ENCODE measurements around the gene WIZ. TPM values are rescaled to one million over a fixed set of nuclear protein-coding genes. Genes with fewer than 3 reads are reported as not detected.

Gene WIZ
- total RNA-seq, 4 donors from 2014 or later: 17.4 to 41.8 (median 33.6) TPM

- ATAC-seq (ENCODE audit: low FRiP score) (no peak), DNase-seq (ENCODE audit: low spot score) (no peak)
- no peak for TF ChIP-seq CTCF (IDR thresholded peaks at IDR 0.05)
Observed at GRCh38 chr19:15432018-15432494, 17.7 kb downstream of the WIZ start.

- DNase-seq (ENCODE audit: low spot score) (no peak), ATAC-seq (ENCODE audit: low FRiP score) (no peak)
- no peak for TF ChIP-seq CTCF (IDR thresholded peaks at IDR 0.05)
Observed at GRCh38 chr19:15431396-15432017, 18.2 kb downstream of the WIZ start.

- no peak for ATAC-seq (ENCODE audit: low FRiP score)
- no peak for DNase-seq (ENCODE audit: low spot score)
- no peak for TF ChIP-seq CTCF (IDR thresholded peaks at IDR 0.05)
Observed at GRCh38 chr19:15430526-15431120, 19.1 kb downstream of the WIZ start.

- no peak for DNase-seq (ENCODE audit: low spot score)
- no peak for ATAC-seq (ENCODE audit: low FRiP score)
- TF ChIP-seq CTCF (IDR thresholded peaks at IDR 0.05): no peak
Observed at GRCh38 chr19:15429825-15430467, 19.8 kb downstream of the WIZ start.

GRCh38 chr19:15428956-15429824 is 20.6 kb downstream of the WIZ start:
- ATAC-seq (ENCODE audit: low FRiP score) (no peak), DNase-seq (ENCODE audit: low spot score) (no peak)
- no peak for TF ChIP-seq CTCF (IDR thresholded peaks at IDR 0.05)

GRCh38 chr19:15427991-15428471 is 21.7 kb downstream of the WIZ start:
- no peak for DNase-seq (ENCODE audit: low spot score)
- ATAC-seq (ENCODE audit: low FRiP score): no peak
- TF ChIP-seq CTCF (IDR thresholded peaks at IDR 0.05): no peak
